SU-DHL-6 (cell line): Measurements from ENCODE around the gene SAP130.
A peak's percentile ranks its signal among the peaks of the same experiment; 100 is the strongest.

Source experiments
- H2AFZ ChIP-seq: fragments of 200-600 bp; sonication (generic); 2 replicates; pipeline ENCODE4 v1.6.1; 2014; ENCODE audit warnings: low read depth, mild to moderate bottlenecking, moderate library complexity, mixed read lengths, antibody characterized with exemption, low read length; ENCODE audit not compliant: severe bottlenecking
- H3F3A ChIP-seq: fragments of 200-600 bp; shearing (Covaris generic); 2 replicates; pipeline ENCODE4 v1.6.0; 2016; ENCODE audit warnings: antibody characterized with exemption, mild to moderate bottlenecking; ENCODE audit not compliant: insufficient read depth
- H3K27ac ChIP-seq: fragments of 200-600 bp; sonication (generic); 2 replicates; pipeline ENCODE4 v1.5.1; 2016; ENCODE audit warnings: low read depth, mild to moderate bottlenecking, low read length, moderate library complexity, mixed read lengths
- H3K27me3 ChIP-seq: fragments of 200-600 bp; sonication (generic), shearing (Covaris generic); 2 replicates; pipeline ENCODE4 v1.6.0; 2014; ENCODE audit warnings: mild to moderate bottlenecking, low read length
- H3K36me3 ChIP-seq: fragments of 200-600 bp; sonication (generic); 2 replicates; pipeline ENCODE4 v1.6.1; 2014; ENCODE audit warnings: mild to moderate bottlenecking, low read length, mixed read lengths
- H3K4me2 ChIP-seq: fragments of 300-600, 200-600 bp; shearing (Covaris generic), sonication (generic); 2 replicates; pipeline ENCODE4 v1.6.0; 2014; ENCODE audit warnings: low read length, low read depth, mild to moderate bottlenecking; ENCODE audit not compliant: poor library complexity, severe bottlenecking
- H3K4me3 ChIP-seq: fragments of 200-600 bp; sonication (generic); 2 replicates; pipeline ENCODE4 v1.5.1; 2014; ENCODE audit warnings: antibody characterized with exemption, low read length, mild to moderate bottlenecking, mixed read lengths; ENCODE audit not compliant: insufficient read depth, poor library complexity, severe bottlenecking
- H3K79me2 ChIP-seq: fragments of 200-600 bp; sonication (generic); 2 replicates; pipeline ENCODE4 v1.6.1; 2014; ENCODE audit warnings: mild to moderate bottlenecking, low read length, moderate library complexity; ENCODE audit not compliant: insufficient read depth
- H3K9ac ChIP-seq: fragments of 200-600 bp; sonication (generic); 2 replicates; pipeline ENCODE4 v1.7.0; 2014; ENCODE audit warnings: mild to moderate bottlenecking, low read length
- H3K9me2 ChIP-seq: fragments of 200-600 bp; sonication (generic); replicated peaks from 2 replicates; pipeline ENCODE4 v1.6.1; 2014; ENCODE audit warnings: low read length; ENCODE audit not compliant: insufficient read depth
- H3K9me3 ChIP-seq: fragments of 200-600 bp; sonication (generic); 2 replicates; pipeline ENCODE4 v1.6.1; 2014; ENCODE audit warnings: low read length, mixed read lengths; ENCODE audit not compliant: insufficient read depth
- H4K20me1 ChIP-seq: fragments of 200-600 bp; sonication (generic); 2 replicates; pipeline ENCODE4 v1.6.1; 2014; ENCODE audit warnings: low read depth, mild to moderate bottlenecking, antibody characterized with exemption, low read length, moderate library complexity, mixed read lengths
- EZH2phosphoT487 ChIP-seq: fragments of 200-600 bp; sonication (generic), shearing (Covaris generic); conservative IDR thresholded peaks from 2 replicates; pipeline ENCODE4 v1.6.1; 2018; ENCODE audit warnings: mild to moderate bottlenecking, antibody characterized with exemption, low read length, moderate library complexity, mixed read lengths
- TF ChIP-seq, protein P1 (sequence below): fragments of 200-600 bp; sonication (generic); IDR thresholded peaks from one replicate; pipeline ENCODE4 v1.5.1; 2017; ENCODE audit warnings: antibody characterized with exemption, mild to moderate bottlenecking, low read length, moderate library complexity; ENCODE audit not compliant: insufficient read depth, poor library complexity, severe bottlenecking

Gene SAP130

DNA sequence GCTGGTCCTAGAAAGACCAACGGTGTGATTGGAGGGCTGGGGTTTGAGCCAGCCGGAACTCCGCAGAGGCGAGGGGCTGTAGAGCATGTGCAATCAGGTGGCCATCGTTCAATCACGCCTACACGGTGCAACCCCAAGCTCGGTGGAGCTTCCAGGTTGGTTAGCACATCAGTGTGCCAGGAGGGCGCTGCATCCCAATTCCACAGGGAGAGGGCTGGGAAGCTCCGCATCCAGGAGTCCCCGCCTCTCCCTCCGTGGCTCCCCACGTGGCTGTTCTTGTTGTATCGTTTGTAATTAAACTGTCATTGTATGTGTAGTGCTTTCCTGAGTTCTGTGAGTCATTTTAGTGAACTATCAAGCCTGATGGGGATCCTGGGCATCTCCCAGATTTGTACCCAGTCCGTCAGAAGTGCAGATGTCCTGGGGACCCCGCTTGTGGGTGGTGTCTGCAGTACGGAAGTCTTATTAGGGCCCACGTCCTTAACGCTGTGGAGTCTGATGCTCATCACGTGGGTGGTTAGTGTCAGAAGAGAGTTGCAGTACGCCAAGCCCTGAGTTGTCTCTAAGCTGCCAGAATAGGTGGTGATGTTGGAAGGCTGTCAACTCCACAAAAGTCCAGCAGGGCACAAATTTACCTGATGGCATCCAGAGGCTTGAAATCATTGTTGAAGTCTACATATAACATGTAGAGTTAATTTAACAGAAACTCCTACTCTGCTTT is 121.5 kb downstream of the SAP130 start:
- Histone ChIP-seq H3K9me2 (no peaks in the 10 kb centered on the region), H3K27ac (no peak overlapping the region), H3F3A (no peaks in the 10 kb centered on the region), H3K27me3 (no peaks in the 10 kb centered on the region), H3K9me3 (no peaks in the 10 kb centered on the region), H3K36me3 (no peaks in the 10 kb centered on the region), H3K9ac (no peak overlapping the region), H3K79me2 (no peaks in the 10 kb centered on the region), H3K4me3 (no peak overlapping the region), H4K20me1 (no peaks in the 10 kb centered on the region), H3K4me2 (no peak overlapping the region), H2AFZ (no peak overlapping the region)
- no peak for TF ChIP-seq EZH2phosphoT487

DNA sequence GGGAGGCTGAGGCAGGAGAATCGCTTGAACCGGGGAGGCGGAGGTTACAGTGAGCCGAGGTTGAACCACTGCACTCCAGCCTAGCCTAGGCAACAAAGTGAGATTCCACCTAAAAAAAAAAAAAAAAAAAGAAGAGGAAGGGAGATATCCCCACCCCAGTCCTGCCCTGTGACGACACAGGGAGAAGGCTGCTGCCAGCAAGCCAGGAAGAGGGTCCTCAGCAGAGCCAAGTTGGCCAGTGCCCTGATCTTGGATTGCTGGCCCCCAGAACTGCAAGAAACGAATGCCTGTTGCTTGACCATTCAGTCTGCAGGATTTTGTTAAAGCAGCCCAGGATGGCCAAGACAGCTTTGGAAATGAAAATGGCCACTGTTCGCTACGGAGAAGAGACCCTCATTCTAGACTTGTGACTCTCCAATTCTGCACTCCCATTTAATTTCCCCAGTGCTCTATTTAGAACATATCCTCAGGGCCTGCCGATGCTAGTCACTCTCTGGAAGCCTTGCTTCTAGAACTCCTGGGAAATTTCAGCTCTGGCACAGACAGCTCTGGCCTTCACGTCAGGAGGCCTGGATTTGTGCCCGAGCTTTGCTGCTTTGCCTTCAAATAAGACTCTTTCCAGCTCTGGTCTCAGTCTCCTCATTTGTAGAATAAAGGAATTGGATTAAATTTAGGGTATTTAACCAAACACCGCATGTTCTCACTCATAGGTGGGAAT is 126.4 kb downstream of the SAP130 start:
- H3K36me3 ChIP-seq: no peaks in the 10 kb centered on the region
- TF ChIP-seq EZH2phosphoT487: no peak
- TF ChIP-seq, protein P1, sequence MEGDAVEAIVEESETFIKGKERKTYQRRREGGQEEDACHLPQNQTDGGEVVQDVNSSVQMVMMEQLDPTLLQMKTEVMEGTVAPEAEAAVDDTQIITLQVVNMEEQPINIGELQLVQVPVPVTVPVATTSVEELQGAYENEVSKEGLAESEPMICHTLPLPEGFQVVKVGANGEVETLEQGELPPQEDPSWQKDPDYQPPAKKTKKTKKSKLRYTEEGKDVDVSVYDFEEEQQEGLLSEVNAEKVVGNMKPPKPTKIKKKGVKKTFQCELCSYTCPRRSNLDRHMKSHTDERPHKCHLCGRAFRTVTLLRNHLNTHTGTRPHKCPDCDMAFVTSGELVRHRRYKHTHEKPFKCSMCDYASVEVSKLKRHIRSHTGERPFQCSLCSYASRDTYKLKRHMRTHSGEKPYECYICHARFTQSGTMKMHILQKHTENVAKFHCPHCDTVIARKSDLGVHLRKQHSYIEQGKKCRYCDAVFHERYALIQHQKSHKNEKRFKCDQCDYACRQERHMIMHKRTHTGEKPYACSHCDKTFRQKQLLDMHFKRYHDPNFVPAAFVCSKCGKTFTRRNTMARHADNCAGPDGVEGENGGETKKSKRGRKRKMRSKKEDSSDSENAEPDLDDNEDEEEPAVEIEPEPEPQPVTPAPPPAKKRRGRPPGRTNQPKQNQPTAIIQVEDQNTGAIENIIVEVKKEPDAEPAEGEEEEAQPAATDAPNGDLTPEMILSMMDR: no peak
- no peak overlapping the region for H3K4me3 ChIP-seq
- no peak overlapping the region for H3K27ac ChIP-seq
- no peaks in the 10 kb centered on the region for H3K9me2 ChIP-seq
- H3K27me3 ChIP-seq: no peaks in the 10 kb centered on the region
- no peak overlapping the region for H3K9ac ChIP-seq
- no peaks in the 10 kb centered on the region for H3K9me3 ChIP-seq
- no peaks in the 10 kb centered on the region for H3F3A ChIP-seq
- no peaks in the 10 kb centered on the region for H4K20me1 ChIP-seq
- no peaks in the 10 kb centered on the region for H3K79me2 ChIP-seq
- no peak overlapping the region for H3K4me2 ChIP-seq
- H2AFZ ChIP-seq: no peak overlapping the region

DNA sequence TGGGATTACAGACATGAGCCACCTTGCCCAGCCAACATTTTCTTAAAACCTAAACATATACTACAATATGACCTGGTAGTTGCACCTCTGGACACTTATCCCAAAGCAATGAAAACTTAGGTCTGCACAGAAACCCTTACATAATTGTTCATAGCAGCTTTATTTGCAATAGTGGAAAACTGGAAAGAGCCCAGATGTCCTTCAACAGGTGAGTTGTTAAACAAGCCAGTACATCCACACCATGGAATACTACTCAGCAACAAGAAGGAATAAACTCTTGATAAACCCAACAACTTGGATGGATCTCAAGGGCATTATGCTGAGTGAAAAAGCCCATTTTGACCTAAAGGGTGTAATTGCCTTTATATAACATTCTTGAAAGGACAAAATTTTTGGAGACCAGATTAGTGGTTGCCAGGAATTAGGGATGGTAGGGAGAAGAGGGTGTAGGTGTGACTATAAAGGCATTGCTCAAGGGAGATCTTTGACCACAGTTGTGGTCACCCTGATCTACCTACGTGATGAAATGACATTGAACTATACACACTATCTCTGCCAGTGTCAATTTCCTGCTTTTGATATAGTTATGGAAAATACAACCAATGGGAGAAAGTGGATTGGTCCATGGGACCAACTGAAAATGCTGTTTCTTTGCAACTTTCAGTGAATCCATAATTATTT is 130.2 kb downstream of the SAP130 start:
- peak overlapping the region; percentile 6 for H3K4me2 ChIP-seq
- H3K9me3 ChIP-seq: no peaks in the 10 kb centered on the region
- no peaks in the 10 kb centered on the region for H4K20me1 ChIP-seq
- no peak overlapping the region for H2AFZ ChIP-seq
- no peaks in the 10 kb centered on the region for H3K36me3 ChIP-seq
- H3F3A ChIP-seq: no peaks in the 10 kb centered on the region
- no peak overlapping the region for H3K9ac ChIP-seq
- no peaks in the 10 kb centered on the region for H3K27me3 ChIP-seq
- TF ChIP-seq EZH2phosphoT487: no peak
- TF ChIP-seq, protein P1: no peak
- no peak overlapping the region for H3K4me3 ChIP-seq
- H3K9me2 ChIP-seq: no peaks in the 10 kb centered on the region
- no peaks in the 10 kb centered on the region for H3K79me2 ChIP-seq
- H3K27ac ChIP-seq: no peak overlapping the region
